Measurements from ENCODE around the gene ATP2A3.

DNA sequence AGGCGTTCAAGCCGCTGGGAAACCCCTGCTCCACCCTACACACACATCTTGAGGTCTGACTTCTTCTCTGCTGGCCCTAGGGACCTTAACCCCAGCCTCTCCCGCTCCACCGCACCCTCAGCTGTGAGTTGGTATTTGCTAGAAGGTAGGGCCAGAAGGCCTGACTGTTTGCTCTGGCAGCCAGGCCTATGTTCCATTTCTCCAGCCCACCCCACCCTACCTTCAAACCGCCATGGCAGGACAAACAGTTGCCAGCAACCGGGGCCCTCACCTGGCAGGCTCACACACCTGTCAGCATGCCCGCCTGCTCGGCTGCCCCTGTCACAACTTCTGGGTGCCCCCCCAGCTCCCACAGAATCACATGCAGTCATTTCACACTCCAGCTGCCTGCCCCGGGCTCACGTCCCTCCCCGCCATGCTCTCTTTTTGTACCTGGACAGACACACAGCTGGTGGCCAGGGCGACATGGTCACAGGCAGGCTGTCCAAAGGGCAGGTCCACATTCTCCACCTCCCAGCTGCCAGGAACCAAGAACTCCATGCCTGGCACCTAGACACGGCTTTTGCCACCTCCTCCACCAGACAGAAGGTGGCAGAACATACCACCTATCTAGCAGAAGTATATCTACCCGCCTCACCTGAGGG, 2.6 kb upstream of the ATP2A3 start:
- TF ChIP-seq POLR2A (IDR thresholded peaks at IDR 0.05; ENCODE audit: low read depth, low read length) (no peak), POLR2AphosphoS5 (IDR thresholded peaks at IDR 0.05; ENCODE audit: insufficient read depth, low read depth, low read length) (no peak), EZH2 (IDR thresholded peaks at IDR 0.05; ENCODE audit: borderline replicate concordance, low read depth, low read length, severe bottlenecking) (no peak), FOS (IDR thresholded peaks at IDR 0.05; ENCODE audit: borderline replicate concordance, insufficient read depth, low read length) (no peak)
- TF ChIP-seq, protein P1, sequence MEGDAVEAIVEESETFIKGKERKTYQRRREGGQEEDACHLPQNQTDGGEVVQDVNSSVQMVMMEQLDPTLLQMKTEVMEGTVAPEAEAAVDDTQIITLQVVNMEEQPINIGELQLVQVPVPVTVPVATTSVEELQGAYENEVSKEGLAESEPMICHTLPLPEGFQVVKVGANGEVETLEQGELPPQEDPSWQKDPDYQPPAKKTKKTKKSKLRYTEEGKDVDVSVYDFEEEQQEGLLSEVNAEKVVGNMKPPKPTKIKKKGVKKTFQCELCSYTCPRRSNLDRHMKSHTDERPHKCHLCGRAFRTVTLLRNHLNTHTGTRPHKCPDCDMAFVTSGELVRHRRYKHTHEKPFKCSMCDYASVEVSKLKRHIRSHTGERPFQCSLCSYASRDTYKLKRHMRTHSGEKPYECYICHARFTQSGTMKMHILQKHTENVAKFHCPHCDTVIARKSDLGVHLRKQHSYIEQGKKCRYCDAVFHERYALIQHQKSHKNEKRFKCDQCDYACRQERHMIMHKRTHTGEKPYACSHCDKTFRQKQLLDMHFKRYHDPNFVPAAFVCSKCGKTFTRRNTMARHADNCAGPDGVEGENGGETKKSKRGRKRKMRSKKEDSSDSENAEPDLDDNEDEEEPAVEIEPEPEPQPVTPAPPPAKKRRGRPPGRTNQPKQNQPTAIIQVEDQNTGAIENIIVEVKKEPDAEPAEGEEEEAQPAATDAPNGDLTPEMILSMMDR (IDR thresholded peaks at IDR 0.05; ENCODE audit: extremely low read depth in 1 of 2, insufficient read depth in 1 of 2, low read depth in 1 of 2, low read length in 2 of 2) = no peak
- TF ChIP-seq, protein P2, sequence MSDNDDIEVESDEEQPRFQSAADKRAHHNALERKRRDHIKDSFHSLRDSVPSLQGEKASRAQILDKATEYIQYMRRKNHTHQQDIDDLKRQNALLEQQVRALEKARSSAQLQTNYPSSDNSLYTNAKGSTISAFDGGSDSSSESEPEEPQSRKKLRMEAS (IDR thresholded peaks at IDR 0.05; ENCODE audit: insufficient read depth, insufficient read length) = no peak
